B cell (primary cell): ENCODE results near the gene GET4.

ENCODE experiments used
- EZH2 ChIP-seq: IDR thresholded peaks from 2 replicates; pipeline ENCODE4 v1.6.1; 2012; ENCODE audit warnings: borderline replicate concordance, low read depth, mild to moderate bottlenecking, moderate library complexity, low read length; ENCODE audit not compliant: insufficient read depth, poor library complexity, severe bottlenecking
- TF ChIP-seq, protein P1 (sequence below): fragments of 200-600 bp; IDR thresholded peaks from one replicate; pipeline ENCODE4 v1.8.0; 2022; ENCODE audit warnings: antibody characterized with exemption, mild to moderate bottlenecking

DNA sequence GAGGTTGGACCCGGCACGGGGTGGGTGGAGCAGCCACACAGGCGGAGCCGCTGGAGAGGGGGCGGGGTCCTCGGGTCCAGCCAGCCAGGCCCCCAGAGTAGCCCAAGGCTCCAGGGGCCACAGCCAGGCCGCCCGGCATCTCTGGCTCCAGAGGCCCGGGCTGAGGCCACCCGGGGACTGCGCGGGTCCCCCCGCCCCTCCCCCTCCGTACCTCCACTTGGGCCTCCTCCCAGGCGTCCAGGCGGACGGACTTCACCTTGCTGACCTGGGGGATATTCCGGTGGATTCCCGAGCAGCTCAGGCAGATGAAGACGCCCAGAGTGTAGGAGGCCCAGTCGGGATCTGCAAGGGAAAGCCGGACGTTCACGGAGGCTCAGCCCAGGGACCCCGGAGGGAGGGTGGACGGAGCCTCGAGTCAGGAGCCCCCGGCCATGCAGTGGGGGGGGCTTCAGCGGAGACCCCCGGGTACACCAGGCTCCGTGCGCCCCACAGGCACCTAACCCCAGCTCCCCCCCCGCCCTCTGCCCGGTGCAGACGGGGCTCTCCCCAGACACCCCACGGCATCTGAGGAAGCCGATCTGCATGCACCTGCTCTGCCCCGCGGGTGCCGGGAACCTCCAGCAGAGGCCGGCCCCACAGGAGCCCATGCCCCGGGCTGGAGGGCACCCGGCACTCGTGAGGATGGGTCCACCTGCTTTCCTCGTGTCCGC is 59.0 kb downstream of the GET4 start:
- TF ChIP-seq, protein P1, sequence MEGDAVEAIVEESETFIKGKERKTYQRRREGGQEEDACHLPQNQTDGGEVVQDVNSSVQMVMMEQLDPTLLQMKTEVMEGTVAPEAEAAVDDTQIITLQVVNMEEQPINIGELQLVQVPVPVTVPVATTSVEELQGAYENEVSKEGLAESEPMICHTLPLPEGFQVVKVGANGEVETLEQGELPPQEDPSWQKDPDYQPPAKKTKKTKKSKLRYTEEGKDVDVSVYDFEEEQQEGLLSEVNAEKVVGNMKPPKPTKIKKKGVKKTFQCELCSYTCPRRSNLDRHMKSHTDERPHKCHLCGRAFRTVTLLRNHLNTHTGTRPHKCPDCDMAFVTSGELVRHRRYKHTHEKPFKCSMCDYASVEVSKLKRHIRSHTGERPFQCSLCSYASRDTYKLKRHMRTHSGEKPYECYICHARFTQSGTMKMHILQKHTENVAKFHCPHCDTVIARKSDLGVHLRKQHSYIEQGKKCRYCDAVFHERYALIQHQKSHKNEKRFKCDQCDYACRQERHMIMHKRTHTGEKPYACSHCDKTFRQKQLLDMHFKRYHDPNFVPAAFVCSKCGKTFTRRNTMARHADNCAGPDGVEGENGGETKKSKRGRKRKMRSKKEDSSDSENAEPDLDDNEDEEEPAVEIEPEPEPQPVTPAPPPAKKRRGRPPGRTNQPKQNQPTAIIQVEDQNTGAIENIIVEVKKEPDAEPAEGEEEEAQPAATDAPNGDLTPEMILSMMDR = no peak
- no peak for TF ChIP-seq EZH2
